ENCODE results near the gene NR5A2. TPM values are rescaled to one million over a fixed set of nuclear protein-coding genes. Genes with fewer than 3 reads are reported as not detected.

Gene NR5A2
- total RNA-seq, 4 donors from 2014 or later = 5.0 to 21.5 (median 11.8) TPM

DNA sequence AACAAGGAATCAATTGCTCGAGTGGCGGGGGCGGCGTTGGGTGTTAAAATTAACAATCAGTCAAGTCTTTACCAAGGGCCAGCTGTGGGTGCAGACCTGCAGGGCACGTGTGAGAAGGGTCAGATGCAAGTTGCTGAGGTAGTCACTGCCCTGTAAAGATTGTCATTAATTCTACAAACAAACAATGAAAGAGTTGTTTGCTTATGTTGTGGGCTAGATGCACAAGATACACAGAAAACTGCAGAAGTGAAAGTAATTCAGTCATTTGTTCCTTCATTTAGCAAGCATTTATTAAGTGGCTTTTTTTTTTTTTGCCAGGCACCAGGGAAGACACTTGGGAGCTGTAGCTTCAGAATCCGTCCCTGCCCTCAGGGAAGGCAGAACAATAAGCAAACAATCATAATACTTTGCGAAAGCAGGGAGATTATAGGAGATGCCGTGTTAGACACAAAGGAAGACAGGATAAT is 79.5 kb downstream of the NR5A2 start:
- intact Hi-C loops (cut with DNase I; ENCODE audit: low total_unique reads) = no loop called here
- H3K9me3 ChIP-seq = no peaks in the 10 kb centered on the region
- H3K4me3 ChIP-seq = no peak overlapping the region
- no peaks in the 10 kb centered on the region for H3K27me3 ChIP-seq
- no peak overlapping the region for H3K27ac ChIP-seq
- no peaks in the 10 kb centered on the region for H3K4me1 ChIP-seq
- no peak for TF ChIP-seq POLR2A (IDR thresholded peaks at IDR 0.05)
- TF ChIP-seq, protein P1, sequence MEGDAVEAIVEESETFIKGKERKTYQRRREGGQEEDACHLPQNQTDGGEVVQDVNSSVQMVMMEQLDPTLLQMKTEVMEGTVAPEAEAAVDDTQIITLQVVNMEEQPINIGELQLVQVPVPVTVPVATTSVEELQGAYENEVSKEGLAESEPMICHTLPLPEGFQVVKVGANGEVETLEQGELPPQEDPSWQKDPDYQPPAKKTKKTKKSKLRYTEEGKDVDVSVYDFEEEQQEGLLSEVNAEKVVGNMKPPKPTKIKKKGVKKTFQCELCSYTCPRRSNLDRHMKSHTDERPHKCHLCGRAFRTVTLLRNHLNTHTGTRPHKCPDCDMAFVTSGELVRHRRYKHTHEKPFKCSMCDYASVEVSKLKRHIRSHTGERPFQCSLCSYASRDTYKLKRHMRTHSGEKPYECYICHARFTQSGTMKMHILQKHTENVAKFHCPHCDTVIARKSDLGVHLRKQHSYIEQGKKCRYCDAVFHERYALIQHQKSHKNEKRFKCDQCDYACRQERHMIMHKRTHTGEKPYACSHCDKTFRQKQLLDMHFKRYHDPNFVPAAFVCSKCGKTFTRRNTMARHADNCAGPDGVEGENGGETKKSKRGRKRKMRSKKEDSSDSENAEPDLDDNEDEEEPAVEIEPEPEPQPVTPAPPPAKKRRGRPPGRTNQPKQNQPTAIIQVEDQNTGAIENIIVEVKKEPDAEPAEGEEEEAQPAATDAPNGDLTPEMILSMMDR (IDR thresholded peaks at IDR 0.05) = no peak
- H3K36me3 ChIP-seq = no peaks in the 10 kb centered on the region
- no peak for DNase-seq

DNA sequence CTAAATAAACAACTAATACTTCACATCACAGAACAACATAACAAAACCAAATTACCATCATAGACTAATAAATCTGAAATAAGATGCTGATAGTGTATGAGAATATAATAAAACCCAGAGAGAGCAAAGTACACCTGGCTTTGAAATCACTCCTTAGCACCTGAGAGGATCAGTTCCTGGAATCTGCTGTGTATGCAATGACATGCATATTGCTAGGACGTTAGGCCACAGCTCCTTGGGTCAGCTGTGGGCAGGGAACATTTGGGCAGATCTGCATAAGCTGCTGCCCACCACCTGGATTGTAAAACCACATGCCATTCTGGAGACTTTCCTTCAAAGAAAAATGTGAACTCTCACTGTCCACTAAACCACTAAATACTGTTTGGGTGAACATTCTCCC is 81.1 kb downstream of the NR5A2 start:
- no peak for TF ChIP-seq POLR2A (IDR thresholded peaks at IDR 0.05)
- TF ChIP-seq, protein P1 (IDR thresholded peaks at IDR 0.05) = no peak
- intact Hi-C loops (cut with DNase I; ENCODE audit: low total_unique reads) = no loop called here

DNA sequence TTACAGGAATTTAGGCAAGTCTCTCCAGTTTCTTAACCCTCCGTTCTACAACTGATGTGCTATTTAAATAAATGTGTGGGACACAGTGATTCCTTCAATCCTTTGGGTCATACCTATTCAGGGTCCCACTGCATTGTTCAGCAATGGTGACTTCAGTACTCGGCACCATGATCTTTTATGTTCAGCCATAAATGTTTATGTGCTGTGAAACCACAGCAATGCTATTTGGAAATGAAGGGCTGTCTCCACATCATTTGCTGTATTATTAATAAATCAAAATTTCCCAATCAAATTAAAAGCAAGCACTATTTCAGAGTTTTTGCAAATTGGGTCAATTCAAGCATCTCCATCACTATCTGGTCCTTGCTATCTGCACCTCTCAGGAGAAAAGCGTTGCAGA is 84.8 kb downstream of the NR5A2 start:
- H3K4me1 ChIP-seq = no peaks in the 10 kb centered on the region
- no peaks in the 10 kb centered on the region for H3K36me3 ChIP-seq
- H3K9me3 ChIP-seq = no peaks in the 10 kb centered on the region
- no peak for DNase-seq
- no peak overlapping the region for H3K4me3 ChIP-seq
- no peak overlapping the region for H3K27ac ChIP-seq
- H3K27me3 ChIP-seq = no peaks in the 10 kb centered on the region
- intact Hi-C loops (cut with DNase I; ENCODE audit: low total_unique reads) = no loop called here
- TF ChIP-seq, protein P1 (IDR thresholded peaks at IDR 0.05) = no peak
- no peak for TF ChIP-seq POLR2A (IDR thresholded peaks at IDR 0.05)

More for the DNA sequence above, 81.1 kb downstream of the NR5A2 start:
- no peaks in the 10 kb centered on the region for H3K4me1 ChIP-seq
- H3K4me3 ChIP-seq = no peak overlapping the region
- H3K36me3 ChIP-seq = no peaks in the 10 kb centered on the region
- no peaks in the 10 kb centered on the region for H3K27me3 ChIP-seq
- no peak overlapping the region for H3K27ac ChIP-seq
- no peaks in the 10 kb centered on the region for H3K9me3 ChIP-seq
- no peak for DNase-seq

DNA sequence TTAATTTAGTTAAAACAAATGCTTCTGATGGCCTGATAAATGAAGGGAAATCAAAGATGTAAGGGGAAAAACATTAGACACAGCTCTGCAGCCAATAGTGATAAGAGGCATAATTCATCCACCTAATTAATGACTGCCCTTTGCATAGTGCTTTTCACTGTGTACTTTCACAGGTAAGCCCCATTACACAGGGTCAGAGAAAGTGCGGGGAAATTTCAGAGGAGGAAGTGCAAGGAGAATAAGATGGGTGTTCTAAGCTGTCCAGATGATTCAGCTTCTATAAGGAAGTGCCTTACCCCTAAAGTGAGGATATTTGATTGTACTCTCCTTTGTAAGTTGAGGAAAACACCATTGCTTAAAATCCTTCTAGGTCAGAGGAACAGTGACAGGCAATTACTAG is 88.0 kb downstream of the NR5A2 start:
- no peaks in the 10 kb centered on the region for H3K27me3 ChIP-seq
- H3K4me3 ChIP-seq = no peak overlapping the region
- DNase-seq = no peak
- H3K4me1 ChIP-seq = no peaks in the 10 kb centered on the region
- TF ChIP-seq, protein P1 (IDR thresholded peaks at IDR 0.05) = no peak
- TF ChIP-seq POLR2A (IDR thresholded peaks at IDR 0.05) = no peak
- no peak overlapping the region for H3K27ac ChIP-seq
- H3K36me3 ChIP-seq = no peaks in the 10 kb centered on the region
- intact Hi-C loops (cut with DNase I; ENCODE audit: low total_unique reads) = no loop called here
- H3K9me3 ChIP-seq = no peaks in the 10 kb centered on the region

DNA sequence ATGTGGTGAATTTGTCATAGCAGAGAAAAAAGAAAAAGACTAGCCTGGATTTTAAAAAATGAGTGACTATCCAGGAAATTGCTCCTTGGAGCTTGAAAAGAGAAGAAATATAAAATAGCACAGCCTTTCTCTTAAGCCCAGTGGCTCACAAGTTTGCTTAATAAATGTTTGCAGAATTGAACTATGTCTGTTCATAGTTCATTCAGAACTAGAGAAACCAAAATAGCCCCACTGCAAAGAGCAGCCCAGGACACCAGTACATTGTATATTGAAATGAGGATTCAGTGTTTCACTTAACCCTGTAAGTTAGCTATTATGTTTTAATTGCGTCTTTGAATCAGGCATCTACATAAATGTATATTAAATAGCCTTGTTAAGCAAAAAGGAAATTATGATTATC is 88.8 kb downstream of the NR5A2 start:
- DNase-seq = no peak
- Histone ChIP-seq H3K36me3 (no peaks in the 10 kb centered on the region), H3K27me3 (no peaks in the 10 kb centered on the region), H3K4me1 (no peaks in the 10 kb centered on the region), H3K27ac (no peak overlapping the region), H3K9me3 (no peaks in the 10 kb centered on the region), H3K4me3 (no peak overlapping the region)
- intact Hi-C loops (cut with DNase I; ENCODE audit: low total_unique reads) = no loop called here
- TF ChIP-seq, protein P1 (IDR thresholded peaks at IDR 0.05) = no peak
- no peak for TF ChIP-seq POLR2A (IDR thresholded peaks at IDR 0.05)
